GM23338 (cell line): ENCODE results near the gene DOCK3. TPM values are rescaled to one million over a fixed set of nuclear protein-coding genes. Genes with fewer than 3 reads are reported as not detected.

Experiments
- ATAC-seq: fragments of 200-7000 bp; cut with Tn5 transposase; 3 replicates; pipeline ENCODE4 v1.9.1; 2020
- DNase-seq: peaks from one replicate; pipeline ENCODE4 v3.0.0-alpha.2; 2015; ENCODE audit warnings: low spot score
- H2AFZ ChIP-seq: fragments of 200-600 bp; sonication (generic); 2 replicates; pipeline ENCODE4 v1.8.0; 2016; ENCODE audit warnings: antibody characterized with exemption, mild to moderate bottlenecking, moderate library complexity
- H3F3A ChIP-seq: fragments of 200-600 bp; sonication (generic); replicated peaks from 2 replicates; pipeline ENCODE4 v1.8.0; 2017; ENCODE audit warnings: antibody characterized with exemption, mixed run types, low read depth
- H3K27ac ChIP-seq: fragments of 200-600 bp; sonication (generic); 2 replicates; pipeline ENCODE4 v1.6.1; 2016; ENCODE audit warnings: low read depth
- H3K27me3 ChIP-seq: fragments of 200-600 bp; sonication (generic); 2 replicates; pipeline ENCODE4 v1.8.0; 2016; ENCODE audit warnings: mild to moderate bottlenecking, mixed run types, moderate library complexity; ENCODE audit not compliant: insufficient read depth
- H3K36me3 ChIP-seq: fragments of 200-600 bp; sonication (generic); 2 replicates; pipeline ENCODE4 v1.8.0; 2016; ENCODE audit warnings: mild to moderate bottlenecking; ENCODE audit not compliant: insufficient read depth
- H3K4me1 ChIP-seq: fragments of 200-600 bp; sonication (generic); 2 replicates; pipeline ENCODE4 v1.8.0; 2016; ENCODE audit warnings: mild to moderate bottlenecking, moderate library complexity; ENCODE audit not compliant: insufficient read depth
- H3K4me2 ChIP-seq: fragments of 200-600 bp; sonication (generic); 2 replicates; pipeline ENCODE4 v1.7.1; 2017; ENCODE audit warnings: mixed run types
- H3K4me3 ChIP-seq: fragments of 200-600 bp; sonication (generic); 2 replicates; pipeline ENCODE4 v1.6.1; 2016; ENCODE audit warnings: mixed run types
- H3K79me2 ChIP-seq: fragments of 200-600 bp; sonication (generic); replicated peaks from 2 replicates; pipeline ENCODE4 v1.8.0; 2017; ENCODE audit warnings: mild to moderate bottlenecking; ENCODE audit not compliant: insufficient read depth
- H3K9me2 ChIP-seq: fragments of 200-600 bp; sonication (generic); 2 replicates; pipeline ENCODE4 v1.8.0; 2017; ENCODE audit not compliant: insufficient read depth
- H4K20me1 ChIP-seq: fragments of 200-600 bp; sonication (generic); replicated peaks from 2 replicates; pipeline ENCODE4 v1.8.0; 2017; ENCODE audit warnings: mild to moderate bottlenecking; ENCODE audit not compliant: insufficient read depth
- H3K27ac Mint-ChIP-seq: 2 replicates; pipeline ENCODE4 v1.8.0; 2020; ENCODE audit warnings: inconsistent platforms, mild to moderate bottlenecking, moderate library complexity, mixed read lengths
- H3K27me3 Mint-ChIP-seq: 3 replicates; pipeline ENCODE4 v1.8.0; 2022; ENCODE audit warnings: low read depth, mild to moderate bottlenecking, moderate library complexity, mixed read lengths, inconsistent platforms; ENCODE audit not compliant: insufficient read depth, poor library complexity
- H3K36me3 Mint-ChIP-seq: 3 replicates; pipeline ENCODE4 v1.8.0; 2021; ENCODE audit warnings: low read depth, mild to moderate bottlenecking, inconsistent platforms, moderate library complexity, mixed read lengths
- H3K4me1 Mint-ChIP-seq: 3 replicates; pipeline ENCODE4 v1.8.0; 2020; ENCODE audit warnings: mild to moderate bottlenecking, inconsistent platforms, mixed read lengths
- H3K4me3 Mint-ChIP-seq: 3 replicates; pipeline ENCODE4 v1.8.0; 2021; ENCODE audit warnings: moderate library complexity, mild to moderate bottlenecking, inconsistent platforms, mixed read lengths
- H3K9me3 Mint-ChIP-seq: 3 replicates; pipeline ENCODE4 v1.8.0; 2020; ENCODE audit warnings: moderate library complexity, mild to moderate bottlenecking, inconsistent platforms, mixed read lengths
- EZH2 ChIP-seq: fragments of 200-600 bp; sonication (generic); IDR thresholded peaks from one replicate; pipeline ENCODE4 v1.8.0; 2017; ENCODE audit warnings: antibody characterized with exemption, mild to moderate bottlenecking, low read depth; ENCODE audit not compliant: unreplicated experiment
- EZH2phosphoT487 ChIP-seq: fragments of 200-600 bp; sonication (generic); IDR thresholded peaks from one replicate; pipeline ENCODE4 v1.8.1; 2018; ENCODE audit warnings: antibody characterized with exemption; ENCODE audit not compliant: unreplicated experiment
- ZNF114 ChIP-seq: fragments of 250-450 bp; sonication (Bioruptor Pico); IDR thresholded peaks from 2 replicates; pipeline ENCODE4 v1.5.0; 2020; ENCODE audit warnings: mild to moderate bottlenecking, moderate library complexity
- polyA plus RNA-seq: library from polyadenylated mRNA; unstranded; fragments of >200 nt; fragmentation: Nextera tagmentation; extraction: Ambion mirVana; gene quantifications from 2 replicates; pipeline ENCODE4 v1.2.1, GENCODE V29; 2016
- total RNA-seq: library from RNA; depleted of rRNA; stranded (reverse); fragments of >200 nt; shearing (Covaris generic); gene quantifications from 2 replicates; pipeline ENCODE4 v1.2.3, GENCODE V29; 2014
- TF ChIP-seq, protein P1 (sequence below): IDR thresholded peaks from 2 replicates; pipeline ENCODE4 v1.6.1; 2016; ENCODE audit warnings: antibody characterized with exemption
- TF ChIP-seq, protein P2 (sequence below), 2 experiments: fragments of 200-600 bp in 1 of 2; sonication (generic) in 1 of 2; conservative IDR thresholded peaks; 2 replicates each; pipeline versions ENCODE4 v1.5.1 to v1.6.1; 2016 to 2017; ENCODE audit warnings: antibody characterized with exemption in 2 of 2, low read depth in 2 of 2, mild to moderate bottlenecking in 2 of 2, moderate library complexity in 1 of 2
- TF ChIP-seq, protein P3 (sequence below): fragments of 250-450 bp; sonication (Bioruptor Pico); IDR thresholded peaks from 2 replicates; pipeline ENCODE4 v1.5.0; 2020; ENCODE audit warnings: mild to moderate bottlenecking, moderate library complexity

Gene DOCK3
- total and polyA plus RNA-seq, 2 experiments from 2014 or later: 2.4 to 5.6 TPM

DNA sequence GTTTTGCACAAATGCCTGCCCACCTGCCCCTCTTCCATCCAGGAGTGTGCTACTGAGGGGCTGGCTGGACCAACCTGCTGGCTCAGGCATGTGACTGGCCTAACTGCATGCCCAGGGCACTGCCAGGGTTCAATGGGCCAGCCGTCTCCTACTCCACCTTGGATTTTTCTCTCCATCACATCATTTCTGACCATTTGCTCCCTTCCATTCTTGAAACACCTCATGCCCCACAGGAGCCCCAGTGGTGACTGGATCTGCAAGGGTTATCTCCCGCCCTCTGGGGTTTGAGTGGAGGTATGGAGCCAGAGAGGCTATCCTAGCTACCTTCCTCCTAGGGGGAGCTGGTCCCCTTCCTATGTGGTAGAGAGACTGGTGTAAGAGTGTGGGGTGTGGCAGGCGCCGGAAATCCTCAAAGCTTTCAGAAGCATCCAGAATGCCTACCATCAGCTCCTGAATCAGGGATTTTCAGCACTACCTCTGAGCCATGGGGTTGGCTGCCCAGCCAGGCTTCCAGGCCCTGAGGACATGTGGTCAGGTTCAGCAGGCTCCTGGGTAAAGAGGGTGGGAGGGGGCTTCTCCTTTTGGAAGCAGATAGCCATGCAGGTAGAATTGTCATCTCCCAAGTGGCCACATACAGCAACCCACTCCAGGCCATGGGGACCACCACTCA is 707.5 kb downstream of the DOCK3 start:
- H3K36me3 Mint-ChIP-seq: peaks cover 19% of the 10 kb centered on the region
- Histone ChIP-seq H3K4me2 (no peak overlapping the region), H3K36me3 (no peaks in the 10 kb centered on the region), H3K79me2 (peaks cover 28% of the 10 kb centered on the region), H4K20me1 (peaks cover 16% of the 10 kb centered on the region), H3K9me2 (no peaks in the 10 kb centered on the region), H3K27ac (0 out of 2 replicates have a peak overlapping the region, but pooled peaks have one; percentile 14), H3K27me3 (no peaks in the 10 kb centered on the region), H3F3A (peaks cover 14% of the 10 kb centered on the region), H3K4me1 (peaks cover 27% of the 10 kb centered on the region), H3K4me3 (no peak overlapping the region), H2AFZ (no peak overlapping the region)
- ATAC-seq (peak; percentile 2; the same call in 1 of the 3 replicates), DNase-seq (peak; percentile 57)
- H3K4me3 Mint-ChIP-seq: no peak overlapping the region
- no peaks in the 10 kb centered on the region for H3K9me3 Mint-ChIP-seq
- H3K27me3 Mint-ChIP-seq: peaks cover 4% of the 10 kb centered on the region
- no peak overlapping the region for H3K27ac Mint-ChIP-seq
- TF ChIP-seq, protein P1, sequence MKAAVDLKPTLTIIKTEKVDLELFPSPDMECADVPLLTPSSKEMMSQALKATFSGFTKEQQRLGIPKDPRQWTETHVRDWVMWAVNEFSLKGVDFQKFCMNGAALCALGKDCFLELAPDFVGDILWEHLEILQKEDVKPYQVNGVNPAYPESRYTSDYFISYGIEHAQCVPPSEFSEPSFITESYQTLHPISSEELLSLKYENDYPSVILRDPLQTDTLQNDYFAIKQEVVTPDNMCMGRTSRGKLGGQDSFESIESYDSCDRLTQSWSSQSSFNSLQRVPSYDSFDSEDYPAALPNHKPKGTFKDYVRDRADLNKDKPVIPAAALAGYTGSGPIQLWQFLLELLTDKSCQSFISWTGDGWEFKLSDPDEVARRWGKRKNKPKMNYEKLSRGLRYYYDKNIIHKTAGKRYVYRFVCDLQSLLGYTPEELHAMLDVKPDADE: no peak
- TF ChIP-seq, protein P2, sequence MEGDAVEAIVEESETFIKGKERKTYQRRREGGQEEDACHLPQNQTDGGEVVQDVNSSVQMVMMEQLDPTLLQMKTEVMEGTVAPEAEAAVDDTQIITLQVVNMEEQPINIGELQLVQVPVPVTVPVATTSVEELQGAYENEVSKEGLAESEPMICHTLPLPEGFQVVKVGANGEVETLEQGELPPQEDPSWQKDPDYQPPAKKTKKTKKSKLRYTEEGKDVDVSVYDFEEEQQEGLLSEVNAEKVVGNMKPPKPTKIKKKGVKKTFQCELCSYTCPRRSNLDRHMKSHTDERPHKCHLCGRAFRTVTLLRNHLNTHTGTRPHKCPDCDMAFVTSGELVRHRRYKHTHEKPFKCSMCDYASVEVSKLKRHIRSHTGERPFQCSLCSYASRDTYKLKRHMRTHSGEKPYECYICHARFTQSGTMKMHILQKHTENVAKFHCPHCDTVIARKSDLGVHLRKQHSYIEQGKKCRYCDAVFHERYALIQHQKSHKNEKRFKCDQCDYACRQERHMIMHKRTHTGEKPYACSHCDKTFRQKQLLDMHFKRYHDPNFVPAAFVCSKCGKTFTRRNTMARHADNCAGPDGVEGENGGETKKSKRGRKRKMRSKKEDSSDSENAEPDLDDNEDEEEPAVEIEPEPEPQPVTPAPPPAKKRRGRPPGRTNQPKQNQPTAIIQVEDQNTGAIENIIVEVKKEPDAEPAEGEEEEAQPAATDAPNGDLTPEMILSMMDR (conservative IDR thresholded peaks at IDR 0.05; ENCODE audit: low read depth in 2 of 2): peak in 1 of 2 experiments; percentile 36; a peak in 3 of 4 replicates
- no peak for TF ChIP-seq EZH2phosphoT487
- no peak for TF ChIP-seq ZNF114 (CRISPR knock-in tag)
- H3K4me1 Mint-ChIP-seq: peaks cover 30% of the 10 kb centered on the region

DNA sequence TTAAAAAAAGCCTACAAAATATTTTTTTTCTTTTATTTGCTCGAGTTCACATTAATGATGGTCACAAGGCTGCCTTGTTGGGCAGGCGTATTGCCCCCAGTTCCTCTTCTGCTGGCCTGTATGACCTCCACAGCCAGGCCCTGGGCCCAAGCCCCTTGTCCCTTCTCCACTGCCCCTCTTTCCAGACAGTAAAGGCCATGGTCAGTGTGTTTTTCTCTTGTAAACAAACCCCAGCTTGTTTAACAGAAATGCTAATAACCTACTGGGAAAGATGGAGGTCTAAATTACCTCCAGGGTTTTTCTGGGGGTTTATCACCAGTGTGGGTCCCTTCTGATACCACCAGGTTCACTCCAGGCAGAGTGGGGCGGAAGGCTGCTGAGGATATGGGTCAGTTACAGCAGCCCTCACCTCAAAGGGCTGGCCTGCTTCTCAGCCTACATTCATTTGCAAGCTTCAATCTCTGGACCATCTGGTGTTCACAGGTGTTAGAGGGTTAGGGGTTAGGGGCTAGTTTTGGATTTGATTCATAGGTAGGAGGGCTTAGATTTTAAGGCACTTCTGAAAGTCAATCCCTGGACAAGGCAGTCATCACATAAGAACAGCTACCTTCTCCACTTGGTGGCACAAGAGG is 708.3 kb downstream of the DOCK3 start:
- H3K4me1 ChIP-seq: peaks cover 30% of the 10 kb centered on the region
- H3K27ac Mint-ChIP-seq: 0 out of 2 replicates have a peak overlapping the region, but pooled peaks have one; percentile 44

More for the DNA sequence above, 708.3 kb downstream of the DOCK3 start:
- no peak for DNase-seq
- Mint-ChIP-seq H3K4me1 (peaks cover 35% of the 10 kb centered on the region), H3K36me3 (peaks cover 25% of the 10 kb centered on the region), H3K9me3 (no peaks in the 10 kb centered on the region), H3K4me3 (peak overlapping the region; percentile 99), H3K27me3 (peaks cover 4% of the 10 kb centered on the region)
- H3F3A ChIP-seq: peaks cover 23% of the 10 kb centered on the region
- peaks cover 37% of the 10 kb centered on the region for H3K79me2 ChIP-seq
- H2AFZ ChIP-seq: no peak overlapping the region
- no peaks in the 10 kb centered on the region for H3K27me3 ChIP-seq
- peaks cover 22% of the 10 kb centered on the region for H4K20me1 ChIP-seq
- TF ChIP-seq, protein P2 (conservative IDR thresholded peaks at IDR 0.05; ENCODE audit: low read depth in 2 of 2): 0 out of 4 replicates have a peak, but pooled peaks of 1 of the 2 experiments have one; percentile 16
- TF ChIP-seq, protein P3, sequence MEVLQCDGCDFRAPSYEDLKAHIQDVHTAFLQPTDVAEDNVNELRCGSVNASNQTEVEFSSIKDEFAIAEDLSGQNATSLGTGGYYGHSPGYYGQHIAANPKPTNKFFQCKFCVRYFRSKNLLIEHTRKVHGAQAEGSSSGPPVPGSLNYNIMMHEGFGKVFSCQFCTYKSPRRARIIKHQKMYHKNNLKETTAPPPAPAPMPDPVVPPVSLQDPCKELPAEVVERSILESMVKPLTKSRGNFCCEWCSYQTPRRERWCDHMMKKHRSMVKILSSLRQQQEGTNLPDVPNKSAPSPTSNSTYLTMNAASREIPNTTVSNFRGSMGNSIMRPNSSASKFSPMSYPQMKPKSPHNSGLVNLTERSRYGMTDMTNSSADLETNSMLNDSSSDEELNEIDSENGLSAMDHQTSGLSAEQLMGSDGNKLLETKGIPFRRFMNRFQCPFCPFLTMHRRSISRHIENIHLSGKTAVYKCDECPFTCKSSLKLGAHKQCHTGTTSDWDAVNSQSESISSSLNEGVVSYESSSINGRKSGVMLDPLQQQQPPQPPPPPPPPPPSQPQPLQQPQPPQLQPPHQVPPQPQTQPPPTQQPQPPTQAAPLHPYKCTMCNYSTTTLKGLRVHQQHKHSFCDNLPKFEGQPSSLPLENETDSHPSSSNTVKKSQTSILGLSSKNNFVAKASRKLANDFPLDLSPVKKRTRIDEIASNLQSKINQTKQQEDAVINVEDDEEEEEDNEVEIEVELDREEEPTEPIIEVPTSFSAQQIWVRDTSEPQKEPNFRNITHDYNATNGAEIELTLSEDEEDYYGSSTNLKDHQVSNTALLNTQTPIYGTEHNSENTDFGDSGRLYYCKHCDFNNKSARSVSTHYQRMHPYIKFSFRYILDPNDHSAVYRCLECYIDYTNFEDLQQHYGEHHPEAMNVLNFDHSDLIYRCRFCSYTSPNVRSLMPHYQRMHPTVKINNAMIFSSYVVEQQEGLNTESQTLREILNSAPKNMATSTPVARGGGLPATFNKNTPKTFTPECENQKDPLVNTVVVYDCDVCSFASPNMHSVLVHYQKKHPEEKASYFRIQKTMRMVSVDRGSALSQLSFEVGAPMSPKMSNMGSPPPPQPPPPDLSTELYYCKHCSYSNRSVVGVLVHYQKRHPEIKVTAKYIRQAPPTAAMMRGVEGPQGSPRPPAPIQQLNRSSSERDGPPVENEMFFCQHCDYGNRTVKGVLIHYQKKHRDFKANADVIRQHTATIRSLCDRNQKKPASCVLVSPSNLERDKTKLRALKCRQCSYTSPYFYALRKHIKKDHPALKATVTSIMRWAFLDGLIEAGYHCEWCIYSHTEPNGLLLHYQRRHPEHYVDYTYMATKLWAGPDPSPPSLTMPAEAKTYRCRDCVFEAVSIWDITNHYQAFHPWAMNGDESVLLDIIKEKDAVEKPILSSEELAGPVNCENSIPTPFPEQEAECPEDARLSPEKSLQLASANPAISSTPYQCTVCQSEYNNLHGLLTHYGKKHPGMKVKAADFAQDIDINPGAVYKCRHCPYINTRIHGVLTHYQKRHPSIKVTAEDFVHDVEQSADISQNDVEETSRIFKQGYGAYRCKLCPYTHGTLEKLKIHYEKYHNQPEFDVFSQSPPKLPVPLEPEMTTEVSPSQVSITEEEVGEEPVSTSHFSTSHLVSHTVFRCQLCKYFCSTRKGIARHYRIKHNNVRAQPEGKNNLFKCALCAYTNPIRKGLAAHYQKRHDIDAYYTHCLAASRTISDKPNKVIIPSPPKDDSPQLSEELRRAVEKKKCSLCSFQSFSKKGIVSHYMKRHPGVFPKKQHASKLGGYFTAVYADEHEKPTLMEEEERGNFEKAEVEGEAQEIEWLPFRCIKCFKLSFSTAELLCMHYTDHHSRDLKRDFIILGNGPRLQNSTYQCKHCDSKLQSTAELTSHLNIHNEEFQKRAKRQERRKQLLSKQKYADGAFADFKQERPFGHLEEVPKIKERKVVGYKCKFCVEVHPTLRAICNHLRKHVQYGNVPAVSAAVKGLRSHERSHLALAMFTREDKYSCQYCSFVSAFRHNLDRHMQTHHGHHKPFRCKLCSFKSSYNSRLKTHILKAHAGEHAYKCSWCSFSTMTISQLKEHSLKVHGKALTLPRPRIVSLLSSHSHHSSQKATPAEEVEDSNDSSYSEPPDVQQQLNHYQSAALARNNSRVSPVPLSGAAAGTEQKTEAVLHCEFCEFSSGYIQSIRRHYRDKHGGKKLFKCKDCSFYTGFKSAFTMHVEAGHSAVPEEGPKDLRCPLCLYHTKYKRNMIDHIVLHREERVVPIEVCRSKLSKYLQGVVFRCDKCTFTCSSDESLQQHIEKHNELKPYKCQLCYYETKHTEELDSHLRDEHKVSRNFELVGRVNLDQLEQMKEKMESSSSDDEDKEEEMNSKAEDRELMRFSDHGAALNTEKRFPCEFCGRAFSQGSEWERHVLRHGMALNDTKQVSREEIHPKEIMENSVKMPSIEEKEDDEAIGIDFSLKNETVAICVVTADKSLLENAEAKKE (CRISPR knock-in tag): no peak
- TF ChIP-seq EZH2: no peak
- peak overlapping the region; percentile 83; the same call in 1 of the 2 replicates for H3K4me3 ChIP-seq
- H3K36me3 ChIP-seq: peaks cover 8% of the 10 kb centered on the region
- H3K4me2 ChIP-seq: peak overlapping the region; percentile 83; the same call in 1 of the 2 replicates
- no peak overlapping the region for H3K27ac ChIP-seq
- no peaks in the 10 kb centered on the region for H3K9me2 ChIP-seq
- ATAC-seq: no peak
